ENCODE results near the gene FTHL17. TPM values are rescaled to one million over a fixed set of nuclear protein-coding genes. Genes with fewer than 3 reads are reported as not detected.

Gene FTHL17
- total and polyA plus RNA-seq, 7 experiments from 2014 or later: not detected

DNA sequence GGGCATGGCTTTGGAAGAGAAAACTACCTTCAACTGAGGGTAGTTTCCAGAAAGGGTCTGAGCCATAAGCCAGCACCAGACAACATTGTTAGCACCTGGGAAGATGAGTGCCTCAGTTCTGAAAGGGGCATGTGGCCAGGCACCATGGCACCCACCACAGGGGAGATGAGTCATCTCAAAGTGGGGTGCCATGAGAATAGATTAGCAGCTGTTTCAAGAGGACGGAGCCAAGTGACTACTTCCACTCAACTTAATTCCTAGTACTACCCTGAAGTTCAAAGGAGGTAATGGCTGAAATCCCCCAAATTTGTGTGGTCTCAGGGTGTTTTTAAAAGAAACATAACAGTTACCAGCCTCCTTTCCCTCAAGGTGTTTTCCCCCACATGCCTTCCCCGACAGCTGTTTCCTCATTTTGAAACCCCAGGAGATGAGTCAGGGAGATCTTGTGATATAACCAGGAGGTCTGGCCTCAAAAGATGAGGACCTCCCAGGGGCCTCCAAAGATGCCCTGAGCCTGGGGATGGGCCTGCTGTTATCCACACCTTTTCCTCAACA lies 27.8 kb upstream of the FTHL17 start:
- Mint-ChIP-seq H3K9me3 (peaks cover 0 to 2% (median 0%) of the 10 kb centered on the region in 11 donors), H3K36me3 (peaks cover 0 to 3% (median 0%) of the 10 kb centered on the region in 5 donors), H3K27ac (peak overlapping the region in 1 of 9 donors; percentile 81), H3K4me3 (peak overlapping the region in 1 of 10 donors; percentile 30), H3K27me3 (peaks cover 0 to 5% (median 0%) of the 10 kb centered on the region in 5 donors), H3K4me1 (peaks cover 0 to 20% (median 0%) of the 10 kb centered on the region in 7 donors)
- Histone ChIP-seq H3K27me3 (ENCODE audit: control insufficient read depth in 2 of 2, insufficient read depth in 2 of 2, low read length in 2 of 2) (no peaks in the 10 kb centered on the region), H3K4me1 (ENCODE audit: control insufficient read depth in 2 of 2, insufficient read depth in 2 of 2, low read length in 2 of 2) (no peaks in the 10 kb centered on the region), H3K27ac (ENCODE audit: low read depth, low read length) (no peak overlapping the region), H3K4me3 (ENCODE audit: low read length) (no peak overlapping the region), H3K9me3 (ENCODE audit: control insufficient read depth in 2 of 3, low read length in 3 of 3) (no peaks in the 10 kb centered on the region), H3K36me3 (ENCODE audit: control insufficient read depth in 2 of 3, insufficient read depth in 3 of 3, low read length in 3 of 3) (no peaks in the 10 kb centered on the region)
- intact Hi-C loops (cut with micrococcal nuclease): loop anchor here in 1 of 2 donors (5.0 kb wide), 2 partner anchors 37 to 38 kb away; no protein-coding TSS in a partner anchor
- ChIA-PET CTCF (no interaction called here), POLR2A (no interaction called here)
- peak in 1 of 9 donors; percentile 54 for DNase-seq
- no peak for ATAC-seq

DNA sequence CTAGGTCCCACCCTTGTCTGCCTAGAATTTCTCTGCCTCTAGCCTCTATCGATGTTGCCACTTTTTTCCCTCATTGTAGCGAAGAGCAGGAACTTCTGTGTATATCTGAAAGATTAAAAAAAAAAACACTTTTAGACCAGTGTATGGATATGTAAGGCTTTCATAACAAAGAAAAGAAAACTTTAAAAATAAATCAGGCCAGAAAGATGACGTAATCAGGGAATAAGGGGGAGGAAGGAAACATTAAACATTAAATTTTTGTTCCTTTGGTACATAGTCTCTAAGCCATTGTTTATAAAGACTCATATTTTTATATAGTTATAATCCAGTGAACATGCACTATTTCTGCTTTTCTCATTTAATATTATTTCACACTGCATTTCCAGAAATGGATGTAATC lies 26.2 kb upstream of the FTHL17 start:
- peaks cover 0 to 22% (median 0%) of the 10 kb centered on the region in 7 donors for H3K4me1 Mint-ChIP-seq
- peaks cover 0 to 5% (median 0%) of the 10 kb centered on the region in 5 donors for H3K27me3 Mint-ChIP-seq
- no peak overlapping the region for H3K4me3 ChIP-seq (ENCODE audit: low read length)
- no peaks in the 10 kb centered on the region for H3K4me1 ChIP-seq (ENCODE audit: control insufficient read depth in 2 of 2, insufficient read depth in 2 of 2, low read length in 2 of 2)
- POLR2A ChIA-PET: no interaction called here
- peaks cover 0 to 3% (median 0%) of the 10 kb centered on the region in 11 donors for H3K9me3 Mint-ChIP-seq
- no peak overlapping the region for H3K27ac Mint-ChIP-seq
- ATAC-seq: no peak
- no peak overlapping the region for H3K27ac ChIP-seq (ENCODE audit: low read depth, low read length)
- H3K9me3 ChIP-seq (ENCODE audit: control insufficient read depth in 2 of 3, low read length in 3 of 3): no peaks in the 10 kb centered on the region
- intact Hi-C loops (cut with micrococcal nuclease): loop anchor here in 1 of 2 donors (5.0 kb wide), 1 partner anchor 36 kb away; no protein-coding TSS in a partner anchor
- peaks cover 0 to 5% (median 0%) of the 10 kb centered on the region in 5 donors for H3K36me3 Mint-ChIP-seq
- no peaks in the 10 kb centered on the region for H3K36me3 ChIP-seq (ENCODE audit: control insufficient read depth in 2 of 3, insufficient read depth in 3 of 3, low read length in 3 of 3)
- no peaks in the 10 kb centered on the region for H3K27me3 ChIP-seq (ENCODE audit: control insufficient read depth in 2 of 2, insufficient read depth in 2 of 2, low read length in 2 of 2)
- H3K4me3 Mint-ChIP-seq: no peak overlapping the region
- no peak for DNase-seq
- CTCF ChIA-PET: no interaction called here

GRCh38 chrX:31093639-31093975 lies 21.8 kb upstream of the FTHL17 start:
- Histone ChIP-seq H3K9me3 (ENCODE audit: control insufficient read depth in 2 of 3, low read length in 3 of 3) (no peaks in the 10 kb centered on the region), H3K4me1 (ENCODE audit: control insufficient read depth in 2 of 2, insufficient read depth in 2 of 2, low read length in 2 of 2) (no peaks in the 10 kb centered on the region), H3K4me3 (ENCODE audit: low read length) (no peak overlapping the region), H3K36me3 (ENCODE audit: control insufficient read depth in 2 of 3, insufficient read depth in 3 of 3, low read length in 3 of 3) (no peaks in the 10 kb centered on the region), H3K27ac (ENCODE audit: low read depth, low read length) (no peak overlapping the region), H3K27me3 (ENCODE audit: control insufficient read depth in 2 of 2, insufficient read depth in 2 of 2, low read length in 2 of 2) (no peaks in the 10 kb centered on the region)
- POLR2A ChIA-PET: no interaction called here
- no peak for DNase-seq
- peaks cover 0 to 5% (median 0%) of the 10 kb centered on the region in 5 donors for H3K36me3 Mint-ChIP-seq
- H3K27ac Mint-ChIP-seq: peak overlapping the region in 1 of 9 donors; percentile 73
- intact Hi-C loops (cut with micrococcal nuclease): no loop called here
- peaks cover 0 to 16% (median 0%) of the 10 kb centered on the region in 7 donors for H3K4me1 Mint-ChIP-seq
- peaks cover 0 to 3% (median 0%) of the 10 kb centered on the region in 11 donors for H3K9me3 Mint-ChIP-seq
- ATAC-seq: no peak
- H3K27me3 Mint-ChIP-seq: peaks cover 0 to 5% (median 0%) of the 10 kb centered on the region in 5 donors
- CTCF ChIA-PET: no interaction called here
- H3K4me3 Mint-ChIP-seq: no peak overlapping the region

- Histone ChIP-seq H3K4me1 (ENCODE audit: control insufficient read depth in 2 of 2, insufficient read depth in 2 of 2, low read length in 2 of 2) (no peaks in the 10 kb centered on the region), H3K36me3 (ENCODE audit: control insufficient read depth in 2 of 3, insufficient read depth in 3 of 3, low read length in 3 of 3) (no peaks in the 10 kb centered on the region), H3K27ac (ENCODE audit: low read depth, low read length) (no peak overlapping the region), H3K27me3 (ENCODE audit: control insufficient read depth in 2 of 2, insufficient read depth in 2 of 2, low read length in 2 of 2) (no peaks in the 10 kb centered on the region), H3K9me3 (ENCODE audit: control insufficient read depth in 2 of 3, low read length in 3 of 3) (no peaks in the 10 kb centered on the region), H3K4me3 (ENCODE audit: low read length) (no peak overlapping the region)
- ChIA-PET POLR2A (no interaction called here), CTCF (no interaction called here)
- H3K4me1 Mint-ChIP-seq: peaks cover 0 to 17% (median 0%) of the 10 kb centered on the region in 7 donors
- peaks cover 0 to 5% (median 0%) of the 10 kb centered on the region in 5 donors for H3K27me3 Mint-ChIP-seq
- H3K36me3 Mint-ChIP-seq: peaks cover 0 to 5% (median 0%) of the 10 kb centered on the region in 5 donors
- intact Hi-C loops (cut with micrococcal nuclease): no loop called here
- peak overlapping the region in 1 of 10 donors; percentile 9 for H3K4me3 Mint-ChIP-seq
- no peak for ATAC-seq
- peaks cover 0 to 3% (median 0%) of the 10 kb centered on the region in 11 donors for H3K9me3 Mint-ChIP-seq
- H3K27ac Mint-ChIP-seq: peak overlapping the region in 1 of 9 donors; percentile 58
- DNase-seq: no peak
These were observed 21.3 kb upstream of the FTHL17 start for GRCh38 chrX:31092970-31093638.

DNA sequence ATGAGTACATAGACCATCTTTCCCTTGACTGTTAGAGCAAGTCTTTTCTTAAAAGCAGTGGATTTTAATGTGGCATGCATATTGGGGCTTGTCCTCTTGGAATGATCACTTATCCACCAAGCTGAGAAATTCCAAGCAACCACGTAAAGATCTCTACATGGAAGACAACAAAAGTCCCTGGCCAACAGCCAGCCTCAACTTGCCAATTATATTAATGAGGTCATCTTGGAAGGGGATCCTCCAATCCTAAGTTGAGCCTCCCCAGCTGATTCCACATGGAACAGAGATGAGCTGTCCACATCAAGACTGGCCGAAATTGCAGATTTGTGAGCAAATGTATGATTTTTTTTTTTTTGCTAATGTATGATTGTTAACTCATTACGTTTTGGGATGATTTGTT lies 20.6 kb upstream of the FTHL17 start:
- H3K4me1 ChIP-seq (ENCODE audit: control insufficient read depth in 2 of 2, insufficient read depth in 2 of 2, low read length in 2 of 2): no peaks in the 10 kb centered on the region
- peaks cover 0 to 2% (median 0%) of the 10 kb centered on the region in 11 donors for H3K9me3 Mint-ChIP-seq
- DNase-seq: no peak
- no peaks in the 10 kb centered on the region for H3K27me3 ChIP-seq (ENCODE audit: control insufficient read depth in 2 of 2, insufficient read depth in 2 of 2, low read length in 2 of 2)
- no peaks in the 10 kb centered on the region for H3K36me3 ChIP-seq (ENCODE audit: control insufficient read depth in 2 of 3, insufficient read depth in 3 of 3, low read length in 3 of 3)
- peaks cover 0 to 5% (median 0%) of the 10 kb centered on the region in 5 donors for H3K27me3 Mint-ChIP-seq
- no peak overlapping the region for H3K4me3 ChIP-seq (ENCODE audit: low read length)
- peak overlapping the region in 1 of 9 donors; percentile 33 for H3K27ac Mint-ChIP-seq
- intact Hi-C loops (cut with micrococcal nuclease): no loop called here
- ATAC-seq: no peak
- H3K36me3 Mint-ChIP-seq: peaks cover 0 to 5% (median 0%) of the 10 kb centered on the region in 5 donors
- ChIA-PET POLR2A (no interaction called here), CTCF (no interaction called here)
- H3K4me3 Mint-ChIP-seq: peak overlapping the region in 1 of 10 donors; percentile 7
- peaks cover 0 to 17% (median 0%) of the 10 kb centered on the region in 7 donors for H3K4me1 Mint-ChIP-seq
- no peak overlapping the region for H3K27ac ChIP-seq (ENCODE audit: low read depth, low read length)
- no peaks in the 10 kb centered on the region for H3K9me3 ChIP-seq (ENCODE audit: control insufficient read depth in 2 of 3, low read length in 3 of 3)

DNA sequence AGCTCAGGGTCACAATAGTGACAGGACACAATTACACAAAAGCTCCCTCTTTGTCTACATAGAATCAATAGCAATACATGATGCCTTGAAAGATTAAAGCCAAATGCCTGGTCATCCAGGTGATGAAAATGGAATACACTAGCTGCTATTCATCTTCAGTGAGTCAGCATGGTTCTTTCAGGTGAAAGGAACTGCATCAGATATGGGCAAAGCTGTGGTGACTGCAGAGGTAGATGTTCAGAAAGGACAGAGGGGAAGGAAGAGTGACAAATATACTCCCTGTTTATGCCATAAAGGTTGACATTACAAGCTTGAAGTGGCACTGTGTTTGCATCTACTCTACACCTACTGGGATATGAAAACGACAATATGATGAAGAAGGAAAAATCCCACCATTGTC lies 20.0 kb upstream of the FTHL17 start:
- H3K4me1 Mint-ChIP-seq: peaks cover 0 to 17% (median 0%) of the 10 kb centered on the region in 7 donors
- H3K9me3 ChIP-seq (ENCODE audit: control insufficient read depth in 2 of 3, low read length in 3 of 3): no peaks in the 10 kb centered on the region
- H3K4me1 ChIP-seq (ENCODE audit: control insufficient read depth in 2 of 2, insufficient read depth in 2 of 2, low read length in 2 of 2): no peaks in the 10 kb centered on the region
- DNase-seq (no peak), ATAC-seq (no peak)
- intact Hi-C loops (cut with micrococcal nuclease): no loop called here
- ChIA-PET POLR2A (no interaction called here), CTCF (no interaction called here)
- H3K36me3 Mint-ChIP-seq: peaks cover 0 to 4% (median 0%) of the 10 kb centered on the region in 5 donors
- no peak overlapping the region for H3K4me3 ChIP-seq (ENCODE audit: low read length)
- no peaks in the 10 kb centered on the region for H3K36me3 ChIP-seq (ENCODE audit: control insufficient read depth in 2 of 3, insufficient read depth in 3 of 3, low read length in 3 of 3)
- H3K27me3 Mint-ChIP-seq: peaks cover 0 to 5% (median 0%) of the 10 kb centered on the region in 5 donors
- H3K27me3 ChIP-seq (ENCODE audit: control insufficient read depth in 2 of 2, insufficient read depth in 2 of 2, low read length in 2 of 2): no peaks in the 10 kb centered on the region
- H3K4me3 Mint-ChIP-seq: peak overlapping the region in 1 of 10 donors; percentile 4
- peaks cover 0 to 1% (median 0%) of the 10 kb centered on the region in 11 donors for H3K9me3 Mint-ChIP-seq
- H3K27ac Mint-ChIP-seq: no peak overlapping the region
- no peak overlapping the region for H3K27ac ChIP-seq (ENCODE audit: low read depth, low read length)

Data from naive thymus-derived CD4-positive, alpha-beta T cell (primary cell).